ENCODE data around the gene ADAM8.

The ADAM8 gene

DNA sequence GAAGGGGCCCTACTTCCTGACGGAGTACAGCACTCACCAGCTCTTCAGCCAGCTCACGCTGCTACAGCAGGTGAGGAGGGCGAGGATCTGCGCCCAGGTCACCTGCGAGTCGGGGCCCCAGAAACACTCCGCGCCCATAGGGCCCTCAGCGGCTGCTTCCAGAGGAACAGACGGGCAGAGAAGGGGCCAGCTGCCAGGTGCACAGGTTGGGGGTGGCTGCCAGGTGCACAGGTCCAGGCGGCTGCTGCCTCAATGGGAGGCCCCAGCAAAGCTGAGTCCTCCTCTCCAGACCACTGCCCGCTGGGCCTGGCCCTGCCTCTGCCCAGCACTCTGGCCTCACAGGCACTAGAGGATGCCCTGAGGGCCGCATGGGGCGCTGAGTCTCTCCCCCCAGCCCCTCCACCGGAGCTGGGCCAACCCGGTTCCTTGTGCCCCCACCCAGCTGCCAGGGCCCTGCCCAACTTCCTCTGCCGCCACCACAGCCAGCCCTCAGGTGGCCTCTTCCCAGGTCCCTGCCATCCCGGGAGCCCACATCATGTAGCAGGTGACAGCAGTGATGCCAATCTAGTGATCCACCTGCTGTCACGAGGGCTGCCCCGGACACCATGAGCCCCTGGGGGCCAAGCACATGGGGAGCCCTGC is 63.7 kb downstream of the ADAM8 start:
- no peak for DNase-seq (ENCODE audit: low spot score)
